CD4-positive, CD25-positive, alpha-beta regulatory T cell (primary cell): ENCODE data around the gene PRF1. TPM values are rescaled to one million over a fixed set of nuclear protein-coding genes. Genes with fewer than 3 reads are reported as not detected.
"Not testable (repeated sequence)": the region's sequence is repeated elsewhere in the genome, so short reads cannot be mapped to it uniquely, and the experiment has no call there.

ENCODE experiments used
- ATAC-seq, 2 donors: fragments of 150-1000 bp; cut with Tn5 transposase; one replicate each; pipeline ENCODE4 v1.10.0; 2021; ENCODE audit warnings: low read depth in 2 of 2, moderate number of reproducible peaks in 2 of 2, moderate library complexity in 1 of 2
- DNase-seq, 3 donors: peaks; one replicate each; pipeline versions ENCODE4 v3.0.0 to v3.0.0-alpha.2; 2012 to 2022; ENCODE audit warnings: mixed read lengths in 1 of 3
- H3K27ac ChIP-seq: one replicate; pipeline ENCODE4 v1.7.0; 2013; ENCODE audit warnings: mild to moderate bottlenecking, low read length; ENCODE audit not compliant: insufficient read depth, poor library complexity, severe bottlenecking
- H3K27me3 ChIP-seq: one replicate; pipeline ENCODE4 v1.7.0; 2013; ENCODE audit warnings: low read length; ENCODE audit not compliant: control insufficient read depth, insufficient read depth
- H3K36me3 ChIP-seq: one replicate; pipeline ENCODE4 v1.7.0; 2013; ENCODE audit warnings: mild to moderate bottlenecking, low read length, moderate library complexity; ENCODE audit not compliant: control insufficient read depth, insufficient read depth
- H3K4me1 ChIP-seq: 2 replicates; pipeline ENCODE4 v1.7.0; 2013; ENCODE audit warnings: mild to moderate bottlenecking, low read length; ENCODE audit not compliant: insufficient read depth, control insufficient read depth, poor library complexity, severe bottlenecking
- H3K4me3 ChIP-seq: one replicate; pipeline ENCODE4 v1.7.0; 2013; ENCODE audit warnings: low read depth, mild to moderate bottlenecking, low read length, moderate library complexity
- H3K9me3 ChIP-seq, 2 experiments: 1 replicate in 1 of 2; 2 replicates in 1 of 2; pipeline ENCODE4 v1.7.0; 2013; ENCODE audit warnings: low read length in 2 of 2, mild to moderate bottlenecking in 1 of 2, moderate library complexity in 1 of 2; ENCODE audit not compliant: control insufficient read depth in 2 of 2
- H3K27ac Mint-ChIP-seq, 3 donors: one replicate each; pipeline ENCODE4 v1.8.0; 2020 to 2022; ENCODE audit warnings: mild to moderate bottlenecking in 3 of 3, mixed read lengths in 3 of 3, moderate library complexity in 2 of 3
- H3K27me3 Mint-ChIP-seq: one replicate; pipeline ENCODE4 v1.8.0; 2022; ENCODE audit warnings: mild to moderate bottlenecking, mixed read lengths
- H3K36me3 Mint-ChIP-seq: one replicate; pipeline ENCODE4 v1.8.0; 2020; ENCODE audit warnings: mixed read lengths
- H3K4me1 Mint-ChIP-seq, 4 donors: one replicate each; pipeline ENCODE4 v1.8.0; 2020 to 2022; ENCODE audit warnings: mixed read lengths in 4 of 4, mild to moderate bottlenecking in 1 of 4
- H3K4me3 Mint-ChIP-seq, 4 donors: one replicate each; pipeline ENCODE4 v1.8.0; 2020 to 2022; ENCODE audit warnings: mild to moderate bottlenecking in 4 of 4, mixed read lengths in 4 of 4, moderate library complexity in 3 of 4
- H3K9me3 Mint-ChIP-seq, 7 donors: one replicate each; pipeline ENCODE4 v1.8.0; 2020 to 2022; ENCODE audit warnings: mixed read lengths in 7 of 7, mild to moderate bottlenecking in 3 of 7, moderate library complexity in 2 of 7
- polyA plus RNA-seq, 4 donors: library from polyadenylated mRNA; unstranded; fragments of 300-500 nt; fragmentation: Illumina TruSeq; gene quantifications; one replicate each; pipeline ENCODE4 v1.2.3, GENCODE V29; 2021
- total RNA-seq: library from RNA; stranded (reverse); gene quantifications from one replicate; pipeline ENCODE4 v1.2.3, GENCODE V29; 2022

The PRF1 gene
- total and polyA plus RNA-seq, 5 donors from 2014 or later, result 32.4 to 187 (median 139) TPM

DNA sequence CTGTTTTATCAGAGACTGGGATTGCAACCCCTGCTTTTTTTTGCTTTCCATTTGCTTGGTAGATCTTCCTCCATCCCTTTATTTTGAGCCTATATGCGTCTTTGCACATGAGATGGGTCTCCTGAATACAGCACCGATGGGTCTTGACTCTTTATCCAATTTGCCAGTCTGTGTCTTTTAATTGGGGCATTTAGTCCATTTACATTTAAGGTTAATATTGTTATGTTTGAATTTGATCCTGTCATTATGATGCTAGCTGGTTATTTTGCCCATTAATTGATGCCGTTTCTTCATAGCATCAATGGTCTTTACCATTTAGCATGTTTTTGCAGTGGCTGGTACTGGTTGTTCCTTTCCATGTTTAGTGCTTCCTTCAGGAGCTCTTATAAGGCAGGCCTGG, 40.7 kb upstream of the PRF1 start:
- not testable (repeated sequence) for H3K4me3 ChIP-seq, H3K4me1 Mint-ChIP-seq, H3K27me3 Mint-ChIP-seq, H3K27me3 ChIP-seq, DNase-seq, H3K36me3 Mint-ChIP-seq, H3K27ac ChIP-seq, H3K27ac Mint-ChIP-seq, H3K9me3 ChIP-seq, H3K36me3 ChIP-seq, ATAC-seq, H3K4me3 Mint-ChIP-seq, H3K4me1 ChIP-seq
- peaks cover 0 to 14% (median 3%) of the 10 kb centered on the region in 7 donors for H3K9me3 Mint-ChIP-seq

DNA sequence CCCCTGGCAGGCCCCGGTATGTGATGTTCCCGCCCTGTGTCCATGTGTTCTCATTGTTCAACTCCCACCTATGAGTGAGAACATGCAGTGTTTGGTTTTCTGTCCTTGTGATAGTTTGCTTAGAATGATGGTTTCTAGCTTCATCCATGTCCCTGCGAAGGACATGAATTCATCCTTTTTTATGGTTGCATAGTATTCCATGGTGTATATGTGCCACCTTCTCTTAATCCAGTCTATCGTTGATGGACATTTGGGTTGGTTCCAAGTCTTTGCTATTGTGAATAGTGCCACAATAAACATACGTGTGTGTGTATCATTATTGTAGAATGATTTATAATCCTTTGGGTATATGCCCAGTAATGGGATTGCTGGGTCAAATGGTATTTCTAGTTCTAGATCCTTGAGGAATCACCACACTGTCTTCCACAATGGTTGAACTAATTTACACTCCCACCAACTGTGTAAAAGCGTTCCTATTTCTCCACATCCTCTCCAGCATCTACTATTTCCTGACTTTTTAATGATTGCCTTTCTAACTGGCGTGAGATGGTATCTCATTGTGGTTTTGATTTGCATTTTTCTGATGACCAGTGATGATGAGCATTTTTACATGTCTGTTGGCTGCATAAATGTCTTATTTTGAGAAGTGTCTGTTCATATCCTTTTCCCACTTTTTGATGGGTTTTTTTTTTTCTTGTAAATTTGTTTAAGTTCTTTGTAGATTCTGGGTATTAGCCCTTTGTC, 37.3 kb upstream of the PRF1 start:
- not testable (repeated sequence) for ATAC-seq, H3K4me1 ChIP-seq, H3K4me3 Mint-ChIP-seq, H3K27me3 ChIP-seq, H3K4me1 Mint-ChIP-seq, H3K9me3 ChIP-seq, DNase-seq, H3K27ac ChIP-seq, H3K9me3 Mint-ChIP-seq, H3K27me3 Mint-ChIP-seq, H3K4me3 ChIP-seq, H3K36me3 Mint-ChIP-seq, H3K27ac Mint-ChIP-seq, H3K36me3 ChIP-seq

GRCh38 chr10:70634515-70634914, 32.0 kb upstream of the PRF1 start:
- H3K4me1 Mint-ChIP-seq, H3K9me3 ChIP-seq: not testable (repeated sequence)

DNA sequence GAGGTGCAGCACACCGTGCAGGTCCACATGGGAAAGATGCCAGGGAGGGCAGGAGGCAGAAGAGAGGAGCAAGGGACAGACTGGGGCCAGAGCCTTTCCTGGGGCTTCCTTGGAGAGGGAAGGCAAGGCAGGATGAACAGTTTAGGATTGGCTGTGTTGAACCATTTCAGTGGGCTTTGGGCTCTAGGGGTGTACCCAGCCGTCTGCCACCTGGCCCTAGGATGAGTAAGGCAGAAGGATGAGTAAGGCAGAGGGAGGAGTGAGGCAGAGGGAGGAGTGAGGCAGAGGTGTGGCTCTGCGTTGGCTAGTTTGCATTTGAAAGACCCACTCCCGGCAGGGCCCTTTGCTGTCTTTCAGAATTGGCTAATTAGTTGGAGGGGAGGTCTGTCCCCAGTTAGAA, 31.5 kb upstream of the PRF1 start:
- Histone ChIP-seq H3K4me3 (no peak overlapping the region), H3K27me3 (no peaks in the 10 kb centered on the region), H3K9me3 (no peaks in the 10 kb centered on the region), H3K27ac (no peak overlapping the region), H3K4me1 (no peaks in the 10 kb centered on the region), H3K36me3 (no peaks in the 10 kb centered on the region)
- H3K27ac Mint-ChIP-seq, result no peak overlapping the region
- H3K4me3 Mint-ChIP-seq, result no peak overlapping the region
- H3K4me1 Mint-ChIP-seq, result peaks cover 0 to 3% (median 0%) of the 10 kb centered on the region in 4 donors
- H3K27me3 Mint-ChIP-seq, result peaks cover 13% of the 10 kb centered on the region
- no peak for ATAC-seq
- H3K9me3 Mint-ChIP-seq, result peaks cover 0 to 6% (median 4%) of the 10 kb centered on the region in 7 donors
- DNase-seq, result no peak
- H3K36me3 Mint-ChIP-seq, result no peaks in the 10 kb centered on the region

More at GRCh38 chr10:70634515-70634914, 32.0 kb upstream of the PRF1 start:
- H3K4me1 ChIP-seq, H3K4me3 Mint-ChIP-seq, ATAC-seq, H3K27ac ChIP-seq, H3K27me3 ChIP-seq, DNase-seq, H3K36me3 ChIP-seq, H3K36me3 Mint-ChIP-seq, H3K4me3 ChIP-seq, H3K27ac Mint-ChIP-seq, H3K9me3 Mint-ChIP-seq: not testable (repeated sequence)
- H3K27me3 Mint-ChIP-seq, result peaks cover 11% of the 10 kb centered on the region

DNA sequence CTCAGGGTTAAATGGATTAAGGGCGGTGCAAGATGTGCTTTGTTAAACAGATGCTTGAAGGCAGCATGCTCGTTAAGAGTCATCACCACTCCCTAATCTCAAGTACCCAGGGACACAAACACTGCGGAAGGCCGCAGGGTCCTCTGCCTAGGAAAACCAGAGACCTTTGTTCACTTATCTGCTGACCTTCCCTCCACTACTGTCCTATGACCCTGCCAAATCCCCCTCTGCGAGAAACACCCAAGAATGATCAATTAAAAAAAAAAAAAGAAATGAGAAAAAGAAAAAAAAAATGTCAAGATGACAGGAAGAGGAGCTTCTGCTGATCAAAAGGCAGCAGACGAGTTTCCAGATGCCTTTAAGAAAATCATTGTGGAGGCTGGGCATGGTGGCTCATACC, 29.2 kb upstream of the PRF1 start:
- H3K4me1 ChIP-seq, H3K27ac ChIP-seq, H3K4me1 Mint-ChIP-seq, H3K27ac Mint-ChIP-seq, H3K9me3 ChIP-seq, H3K9me3 Mint-ChIP-seq, DNase-seq, H3K36me3 ChIP-seq, ATAC-seq, H3K4me3 ChIP-seq, H3K4me3 Mint-ChIP-seq, H3K27me3 ChIP-seq, H3K36me3 Mint-ChIP-seq: not testable (repeated sequence)
- H3K27me3 Mint-ChIP-seq, result peaks cover 25% of the 10 kb centered on the region

DNA sequence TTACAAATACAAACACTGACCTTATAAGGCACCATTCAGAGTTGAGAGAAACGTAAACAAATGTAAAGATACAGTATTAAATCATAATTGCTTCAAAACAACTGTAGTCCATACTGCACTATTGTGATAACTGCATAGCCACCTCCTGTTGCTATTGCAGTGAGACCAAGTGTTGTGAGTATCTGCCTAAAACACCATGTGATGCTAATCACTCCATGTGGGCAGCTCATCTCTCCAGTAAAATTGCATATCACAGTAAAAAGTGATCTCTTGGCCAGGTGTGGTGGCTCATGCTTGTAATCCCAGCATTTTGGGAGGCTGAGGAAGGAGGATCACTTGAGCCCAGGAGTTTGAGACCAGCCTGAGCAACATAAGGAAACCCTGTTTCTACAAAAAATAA, 26.8 kb upstream of the PRF1 start:
- ATAC-seq, result no peak
- peaks cover 0 to 12% (median 6%) of the 10 kb centered on the region in 7 donors for H3K9me3 Mint-ChIP-seq
- H3K36me3 Mint-ChIP-seq, result no peaks in the 10 kb centered on the region
- no peaks in the 10 kb centered on the region for H3K4me1 ChIP-seq
- peaks cover 0 to 5% of the 10 kb centered on the region in 2 experiments for H3K9me3 ChIP-seq
- no peak overlapping the region for H3K4me3 Mint-ChIP-seq
- H3K27ac ChIP-seq, result no peak overlapping the region
- no peak for DNase-seq
- peaks cover 30% of the 10 kb centered on the region for H3K27me3 Mint-ChIP-seq
- H3K36me3 ChIP-seq, result no peaks in the 10 kb centered on the region
- H3K27ac Mint-ChIP-seq, result no peak overlapping the region
- H3K4me1 Mint-ChIP-seq, result no peaks in the 10 kb centered on the region
- no peak overlapping the region for H3K4me3 ChIP-seq
- no peaks in the 10 kb centered on the region for H3K27me3 ChIP-seq

- H3K4me3 Mint-ChIP-seq, result no peak overlapping the region
- no peak for ATAC-seq
- Histone ChIP-seq H3K36me3 (no peaks in the 10 kb centered on the region), H3K27ac (no peak overlapping the region), H3K27me3 (no peaks in the 10 kb centered on the region), H3K4me3 (no peak overlapping the region), H3K4me1 (no peaks in the 10 kb centered on the region), H3K9me3 (peaks cover 0 to 5% of the 10 kb centered on the region in 2 experiments)
- peaks cover 20% of the 10 kb centered on the region for H3K27me3 Mint-ChIP-seq
- H3K27ac Mint-ChIP-seq, result no peak overlapping the region
- H3K4me1 Mint-ChIP-seq, result peaks cover 0 to 2% (median 0%) of the 10 kb centered on the region in 4 donors
- DNase-seq, result no peak
- no peaks in the 10 kb centered on the region for H3K36me3 Mint-ChIP-seq
- peaks cover 0 to 9% (median 6%) of the 10 kb centered on the region in 7 donors for H3K9me3 Mint-ChIP-seq
Measured at GRCh38 chr10:70626056-70626455, 23.5 kb upstream of the PRF1 start.
